ENCODE measurements around the gene GNL1. TPM values are rescaled to one million over a fixed set of nuclear protein-coding genes. Genes with fewer than 3 reads are reported as not detected.
"Not testable (repeated sequence)": the region's sequence is repeated elsewhere in the genome, so short reads cannot be mapped to it uniquely, and the experiment has no call there.

The GNL1 gene
- total RNA-seq, 2 donors from 2014 or later: 18.7 to 24.7 TPM

DNA sequence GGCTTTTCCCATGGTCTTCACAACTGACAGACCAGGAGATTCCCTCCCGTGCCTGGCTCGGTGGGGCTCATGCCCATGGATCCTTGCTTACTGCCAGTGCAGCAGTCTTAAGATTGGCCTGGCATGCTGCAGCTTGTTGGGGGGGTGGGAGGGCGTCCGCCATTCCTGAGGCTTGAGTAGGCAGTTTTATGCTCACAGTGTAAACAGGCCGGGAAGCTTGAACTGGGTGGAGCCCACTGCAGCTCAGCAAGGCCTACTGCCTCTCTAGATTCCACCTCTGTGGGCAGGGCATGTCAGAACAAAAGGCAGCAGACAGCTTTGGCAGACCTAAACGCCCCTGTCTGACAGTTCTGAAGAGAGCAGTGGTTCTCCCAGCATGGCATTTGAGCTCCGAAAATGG lies 35.2 kb downstream of the GNL1 start:
- H3K4me1 ChIP-seq; DNase-seq; intact Hi-C loops (cut with DNase I); H3K27ac ChIP-seq; ATAC-seq; H3K36me3 ChIP-seq (replicated peaks in 1 of 2; ENCODE audit: insufficient read depth in 1 of 2, low read depth in 2 of 2); H3K9me3 ChIP-seq; H3K27me3 ChIP-seq; H3K4me3 ChIP-seq: not testable (repeated sequence)
- WGBS, 2 donors: 81% methylated on average over 7 of the region's 7 CpGs; no CpG with 5 or more reads in 1 of the 2 donors

- H3K4me1 ChIP-seq: no peaks in the 10 kb centered on the region
- H3K4me3 ChIP-seq: no peak overlapping the region
- DNase-seq (no peak), ATAC-seq (no peak)
- 82 to 96% methylated on average over 5 to 6 of the region's 6 CpGs for WGBS, 2 donors
- H3K9me3 ChIP-seq: no peaks in the 10 kb centered on the region
- no peak for TF ChIP-seq CTCF (IDR thresholded peaks at IDR 0.05)
- no peak for TF ChIP-seq POLR2A (IDR thresholded peaks at IDR 0.05)
- no peaks in the 10 kb centered on the region for H3K36me3 ChIP-seq (replicated peaks in 1 of 2; ENCODE audit: insufficient read depth in 1 of 2, low read depth in 2 of 2)
- no peaks in the 10 kb centered on the region for H3K27me3 ChIP-seq
- H3K27ac ChIP-seq: no peak overlapping the region
- intact Hi-C loops (cut with DNase I): no loop called here
These were observed 35.8 kb downstream of the GNL1 start for GRCh38 chr6:30520522-30520921.

- H3K4me3 ChIP-seq; H3K27me3 ChIP-seq; H3K9me3 ChIP-seq; H3K36me3 ChIP-seq (replicated peaks in 1 of 2; ENCODE audit: insufficient read depth in 1 of 2, low read depth in 2 of 2); ATAC-seq; intact Hi-C loops (cut with DNase I); H3K27ac ChIP-seq; DNase-seq; H3K4me1 ChIP-seq: not testable (repeated sequence)
- 72 to 81% methylated on average over 18 to 19 of the region's 19 CpGs for WGBS, 2 donors
These were observed 37.7 kb downstream of the GNL1 start for GRCh38 chr6:30518505-30519145.

GRCh38 chr6:30517767-30518504 lies 38.4 kb downstream of the GNL1 start:
- intact Hi-C loops (cut with DNase I): not testable (repeated sequence)

DNA sequence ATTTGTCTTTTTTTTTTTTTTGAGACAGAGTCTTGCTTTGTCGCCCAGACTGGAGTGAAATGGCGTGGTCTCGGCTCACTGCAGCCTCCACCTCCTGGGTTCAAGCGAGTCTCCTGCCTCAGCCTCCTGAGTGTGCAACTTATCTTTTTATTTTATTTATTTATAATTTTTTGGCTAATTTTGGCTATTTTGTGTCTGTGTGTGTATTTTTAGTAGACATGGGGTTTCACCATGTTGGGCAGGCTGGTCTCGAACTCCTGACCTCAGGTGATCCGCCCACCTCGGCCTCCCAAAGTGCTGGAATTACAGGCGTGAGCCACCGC lies 39.6 kb downstream of the GNL1 start:
- intact Hi-C loops (cut with DNase I): not testable (repeated sequence)
- peak overlapping the region in 3 of 4 donors; percentile 89 to 99 (median 92) for H3K27ac ChIP-seq
- 57 to 73% methylated on average over 9 of the region's 9 CpGs for WGBS, 2 donors

More at GRCh38 chr6:30517767-30518504, 38.4 kb downstream of the GNL1 start:
- not testable (repeated sequence) for H3K4me3 ChIP-seq; DNase-seq; ATAC-seq; H3K27me3 ChIP-seq; H3K36me3 ChIP-seq (replicated peaks in 1 of 2; ENCODE audit: insufficient read depth in 1 of 2, low read depth in 2 of 2); H3K9me3 ChIP-seq; H3K4me1 ChIP-seq; H3K27ac ChIP-seq
- 92 to 96% methylated on average over 6 to 19 of the region's 21 CpGs for WGBS, 2 donors

GRCh38 chr6:30515944-30516753 lies 40.1 kb downstream of the GNL1 start:
- Histone ChIP-seq H3K4me3 (peak overlapping the region; percentile 11 to 25), H3K4me1 (no peaks in the 10 kb centered on the region), H3K36me3 (replicated peaks in 1 of 2; ENCODE audit: insufficient read depth in 1 of 2, low read depth in 2 of 2) (no peaks in the 10 kb centered on the region), H3K27me3 (no peaks in the 10 kb centered on the region), H3K9me3 (no peaks in the 10 kb centered on the region), H3K27ac (peak overlapping the region; percentile 88 to 99 (median 90))
- peak; percentile 97 for ATAC-seq
- intact Hi-C loops (cut with DNase I): no loop called here
- peak; percentile 87 to 95 (median 90) for DNase-seq
- WGBS, 2 donors: 2 to 3% methylated on average over 33 of the region's 33 CpGs
- no peak for TF ChIP-seq CTCF (IDR thresholded peaks at IDR 0.05)
- peak; percentile 41 to 93 (median 89) for TF ChIP-seq POLR2A (IDR thresholded peaks at IDR 0.05)

More for the DNA sequence above, 39.6 kb downstream of the GNL1 start:
- H3K9me3 ChIP-seq; H3K4me1 ChIP-seq; ATAC-seq; H3K27me3 ChIP-seq; H3K36me3 ChIP-seq (replicated peaks in 1 of 2; ENCODE audit: insufficient read depth in 1 of 2, low read depth in 2 of 2); DNase-seq: not testable (repeated sequence)
- peak overlapping the region in 1 of 2 donors; percentile 25 for H3K4me3 ChIP-seq
